Measurements from ENCODE around the gene SEPTIN8. TPM values are rescaled to one million over a fixed set of nuclear protein-coding genes. Genes with fewer than 3 reads are reported as not detected.

Gene SEPTIN8
- total and polyA plus RNA-seq, 2 of the 13 experiments (the other 11 are each of a cell fraction or from before 2014, with no cell fraction given), result 41.4 to 49.9 TPM

DNA sequence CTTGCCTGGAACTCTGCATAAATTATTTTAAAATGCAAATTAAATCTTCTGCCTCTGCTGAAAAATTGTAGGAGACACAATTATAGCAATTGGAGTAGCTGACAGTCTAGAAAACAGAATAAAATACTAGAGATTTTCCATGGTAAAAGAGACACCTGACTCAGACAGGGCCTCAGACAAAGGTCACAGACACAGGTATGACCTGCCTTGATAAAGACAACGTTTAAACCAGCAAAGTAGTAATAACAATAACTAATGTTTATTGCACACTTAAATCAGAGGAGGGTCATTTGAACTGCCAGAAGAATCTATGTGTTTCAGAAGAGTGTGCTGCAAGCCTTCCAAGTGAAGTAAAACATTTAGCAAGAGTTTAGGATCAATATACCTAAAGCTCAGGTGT lies 40.0 kb upstream of the SEPTIN8 start:
- FAIRE-seq, result no peak
- Histone ChIP-seq H4K20me1 (ENCODE audit: insufficient read depth, low read length) (no peaks in the 10 kb centered on the region), H3K36me3 (replicated peaks in 1 of 2; ENCODE audit: control insufficient read depth in 1 of 2, insufficient read depth in 2 of 2, low read length in 2 of 2) (no peaks in the 10 kb centered on the region), H3K4me2 (ENCODE audit: low read depth, low read length) (no peak overlapping the region), H3K27me3 (ENCODE audit: control insufficient read depth in 1 of 2, insufficient read depth in 2 of 2, low read length in 2 of 2) (no peaks in the 10 kb centered on the region), H3K4me1 (ENCODE audit: insufficient read depth, low read length) (peaks cover 60% of the 10 kb centered on the region), H3K79me2 (ENCODE audit: insufficient read depth, low read length) (no peaks in the 10 kb centered on the region), H3K9me3 (ENCODE audit: low read length) (no peaks in the 10 kb centered on the region), H3K4me3 (replicated peaks in 1 of 3; ENCODE audit: insufficient read depth in 1 of 3, low read depth in 2 of 3, low read length in 3 of 3) (no peak overlapping the region), H3K27ac (ENCODE audit: extremely low read length, insufficient read depth, low read length) (no peak overlapping the region), H3K9ac (ENCODE audit: insufficient read depth, low read depth, low read length) (no peak overlapping the region), H2AFZ (ENCODE audit: low read length) (no peak overlapping the region)
- CTCF ChIA-PET (ENCODE audit: low intra/inter-chr PET ratio, low total read pairs), result no interaction called here
- no peak for DNase-seq (ENCODE audit: low spot score)
- no peak for TF ChIP-seq ETV6 (CRISPR knock-in tag; conservative IDR thresholded peaks at IDR 0.05)
- TF ChIP-seq SIX1 (CRISPR knock-in tag; IDR thresholded peaks at IDR 0.05; ENCODE audit: borderline replicate concordance), result no peak
- TF ChIP-seq NCOR1 (IDR thresholded peaks at IDR 0.05; ENCODE audit: borderline replicate concordance, low read length), result no peak
- TF ChIP-seq JUND (CRISPR knock-in tag; IDR thresholded peaks at IDR 0.05), result no peak
- no peak for TF ChIP-seq ZNF775 (CRISPR knock-in tag; IDR thresholded peaks at IDR 0.05; ENCODE audit: borderline replicate concordance)
- TF ChIP-seq ZNF17 (CRISPR knock-in tag; IDR thresholded peaks at IDR 0.05), result no peak
- no peak for TF ChIP-seq MED8 (CRISPR knock-in tag; IDR thresholded peaks at IDR 0.05; ENCODE audit: insufficient replicate concordance)
- no peak for TF ChIP-seq TGIF2 (CRISPR knock-in tag; IDR thresholded peaks at IDR 0.05)
- no peak for TF ChIP-seq RERE (CRISPR knock-in tag; IDR thresholded peaks at IDR 0.05; ENCODE audit: low read depth)
- 4% methylated on average over 1 of the region's 1 CpG for WGBS (ENCODE audit: low lambda C conversion rate)
- ATAC-seq, result no peak
- intact Hi-C loops (cut with micrococcal nuclease; ENCODE audit: unreplicated experiment) (no loop called here), in situ Hi-C loops (cut with HindIII; ENCODE audit: extremely low pct_ligation_motif_present, low pct_unique_long_range_greater_than_20kb) (loop anchor here (5.0 kb wide), 1 partner anchor 45 kb away; no protein-coding TSS in a partner anchor)
- no TSS peak for BruUV-seq (replicated peaks)
- POLR2A ChIA-PET, result interaction anchor here (6.7 kb wide), 1 partner anchor 8 kb away, joined by 176 read pairs; no protein-coding TSS in a partner anchor

All from HepG2 (cell line).